Stimulated activated CD8-positive, alpha-beta memory T cell treated with anti-CD3 and anti-CD28 coated beads, Interleukin-7, amount 100 ng/mL, for 48 hours (primary cell): ENCODE results near the gene COX7A1.

ENCODE experiments used
- DNase-seq, 2 donors: peaks; one replicate each; pipeline ENCODE4 v3.0.0-alpha.2; 2020; ENCODE audit warnings: low read depth in 1 of 2; ENCODE audit errors: extremely low read depth in 1 of 2

Gene COX7A1

GRCh38 chr19:36113894-36114720 is 38.1 kb downstream of the COX7A1 start:
- no peak for DNase-seq

- DNase-seq = no peak
Observed at GRCh38 chr19:36113425-36113824, 38.8 kb downstream of the COX7A1 start.

GRCh38 chr19:36112678-36113077 is 39.6 kb downstream of the COX7A1 start:
- DNase-seq = no peak

DNA sequence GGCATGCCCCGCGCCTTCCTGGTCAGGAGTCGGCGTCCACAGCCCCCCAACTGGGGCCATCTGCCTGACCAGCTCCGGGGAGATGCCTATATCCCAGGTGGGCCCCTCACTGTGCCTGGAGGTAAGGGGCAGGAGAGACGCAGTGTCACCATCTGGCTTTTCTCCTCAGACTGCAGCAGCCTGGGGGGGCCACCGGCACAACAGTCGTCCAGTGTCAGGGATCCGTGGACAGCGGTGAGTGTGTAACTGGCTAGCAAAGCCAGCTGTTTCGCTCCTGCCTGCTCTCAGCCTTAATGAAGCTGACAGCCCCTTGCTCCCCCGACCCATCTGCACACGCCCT is 41.1 kb downstream of the COX7A1 start:
- DNase-seq = no peak

DNA sequence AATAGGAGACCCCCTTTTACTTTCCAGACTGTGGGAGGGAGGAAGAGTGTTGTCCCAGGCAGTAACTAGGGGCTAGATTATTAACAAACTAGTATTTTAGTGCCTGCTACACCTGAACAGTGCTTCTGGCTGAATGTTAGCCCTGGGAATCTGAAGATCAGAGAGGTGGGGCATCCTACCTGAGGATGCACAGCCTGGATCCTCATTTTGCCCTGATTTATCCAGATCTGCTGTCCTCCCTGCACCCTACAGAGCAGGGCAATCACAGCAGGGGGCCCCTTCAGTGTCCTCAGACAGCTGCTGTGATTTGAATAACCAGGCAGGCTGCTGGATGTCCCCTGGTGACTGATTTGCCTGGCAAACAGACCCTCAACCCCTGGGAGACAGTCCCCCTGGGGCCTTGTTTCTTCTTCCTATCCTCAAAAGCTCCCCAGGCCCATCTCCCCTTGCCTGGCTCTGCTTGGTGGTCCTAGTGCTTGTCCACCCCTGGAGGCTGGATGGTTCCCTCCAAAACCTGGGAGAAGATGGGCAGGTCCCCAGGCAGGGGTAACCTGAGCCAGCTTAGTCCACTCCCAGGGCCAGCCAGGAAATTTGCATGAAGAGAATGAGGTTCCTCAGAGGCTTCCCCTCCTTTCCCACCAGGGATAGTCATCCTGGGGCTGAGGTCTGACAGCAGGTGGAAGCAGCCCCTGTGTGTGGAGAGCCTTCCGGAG is 41.6 kb downstream of the COX7A1 start, which contains the start of gene OVOL3:
Gene OVOL3, plus strand, starts transcription at position 657 of the 713 bp plus-strand sequence. CDS start 60 bp downstream, outside the sequence.
- no peak for DNase-seq

GRCh38 chr19:36108684-36109083 is 43.6 kb downstream of the COX7A1 start:
- no peak for DNase-seq

GRCh38 chr19:36106991-36107390 is 45.3 kb downstream of the COX7A1 start:
- DNase-seq = no peak

GRCh38 chr19:36106441-36106840 is 45.8 kb downstream of the COX7A1 start:
- no peak for DNase-seq

DNA sequence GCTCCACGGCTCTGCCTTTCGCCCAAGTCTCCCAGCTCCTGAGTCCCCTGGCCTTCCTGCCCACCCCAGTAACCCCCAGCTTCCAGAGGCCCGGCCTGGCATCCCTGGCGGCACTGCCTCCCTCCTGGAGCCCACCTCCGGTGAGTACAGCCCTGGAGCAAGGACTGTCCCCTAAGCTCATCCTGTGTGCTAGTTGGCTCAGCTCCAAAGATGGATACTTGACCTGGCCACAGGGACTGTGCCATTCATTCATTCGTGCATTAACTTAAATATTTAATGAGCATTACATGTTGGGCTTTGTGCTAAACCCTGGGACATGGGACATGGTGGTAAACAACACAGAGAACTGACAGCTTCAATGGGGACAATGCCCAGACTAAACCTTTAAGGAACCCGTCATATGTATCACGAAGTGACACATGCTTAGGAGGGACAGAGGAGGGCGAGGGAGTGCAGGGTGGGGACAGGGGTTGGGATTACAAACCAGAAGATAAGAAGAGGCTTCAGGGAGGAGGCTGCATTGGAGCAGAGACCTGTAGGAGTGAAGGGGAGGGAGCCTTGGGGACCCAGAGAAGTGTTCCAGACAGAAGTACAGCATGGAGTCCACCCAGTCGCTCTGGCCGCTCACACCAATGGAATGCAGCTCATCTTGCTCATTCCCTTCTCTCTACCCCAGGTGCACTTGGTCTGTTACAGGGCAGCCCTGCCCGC is 48.2 kb downstream of the COX7A1 start:
- DNase-seq = no peak

DNA sequence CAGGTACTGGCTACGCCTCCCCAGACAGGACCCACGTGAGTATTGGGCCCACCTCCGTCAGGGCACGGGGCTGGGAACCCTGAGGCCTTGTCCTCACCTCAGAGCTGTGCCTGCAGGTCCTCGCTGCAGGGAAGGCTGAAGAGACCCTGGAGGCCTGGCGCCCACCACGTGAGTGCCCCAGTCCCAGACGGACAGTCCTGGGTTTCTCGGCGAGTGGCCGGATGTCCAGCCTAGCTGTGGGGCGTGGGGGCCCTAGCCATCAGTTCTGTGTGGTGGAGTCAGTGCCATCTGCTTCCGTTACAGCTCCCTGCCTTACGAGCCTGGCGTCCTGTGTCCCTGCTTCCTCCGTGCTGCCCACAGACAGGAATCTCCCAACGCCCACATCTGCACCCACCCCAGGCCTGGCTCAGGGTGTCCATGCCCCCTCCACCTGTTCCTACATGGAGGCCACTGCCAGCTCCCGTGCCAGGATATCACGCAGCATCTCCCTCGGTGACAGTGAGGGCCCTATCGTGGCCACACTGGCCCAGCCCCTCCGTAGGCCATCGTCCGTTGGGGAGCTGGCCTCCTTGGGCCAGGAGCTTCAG is 49.1 kb downstream of the COX7A1 start:
- no peak for DNase-seq

- no peak for DNase-seq
Observed at GRCh38 chr19:36101550-36102327, 50.5 kb downstream of the COX7A1 start.
